ENCODE measurements around the gene MEMO1.
"Not testable (repeated sequence)": the region's sequence is repeated elsewhere in the genome, so short reads cannot be mapped to it uniquely, and the experiment has no call there.

MEMO1 gene

DNA sequence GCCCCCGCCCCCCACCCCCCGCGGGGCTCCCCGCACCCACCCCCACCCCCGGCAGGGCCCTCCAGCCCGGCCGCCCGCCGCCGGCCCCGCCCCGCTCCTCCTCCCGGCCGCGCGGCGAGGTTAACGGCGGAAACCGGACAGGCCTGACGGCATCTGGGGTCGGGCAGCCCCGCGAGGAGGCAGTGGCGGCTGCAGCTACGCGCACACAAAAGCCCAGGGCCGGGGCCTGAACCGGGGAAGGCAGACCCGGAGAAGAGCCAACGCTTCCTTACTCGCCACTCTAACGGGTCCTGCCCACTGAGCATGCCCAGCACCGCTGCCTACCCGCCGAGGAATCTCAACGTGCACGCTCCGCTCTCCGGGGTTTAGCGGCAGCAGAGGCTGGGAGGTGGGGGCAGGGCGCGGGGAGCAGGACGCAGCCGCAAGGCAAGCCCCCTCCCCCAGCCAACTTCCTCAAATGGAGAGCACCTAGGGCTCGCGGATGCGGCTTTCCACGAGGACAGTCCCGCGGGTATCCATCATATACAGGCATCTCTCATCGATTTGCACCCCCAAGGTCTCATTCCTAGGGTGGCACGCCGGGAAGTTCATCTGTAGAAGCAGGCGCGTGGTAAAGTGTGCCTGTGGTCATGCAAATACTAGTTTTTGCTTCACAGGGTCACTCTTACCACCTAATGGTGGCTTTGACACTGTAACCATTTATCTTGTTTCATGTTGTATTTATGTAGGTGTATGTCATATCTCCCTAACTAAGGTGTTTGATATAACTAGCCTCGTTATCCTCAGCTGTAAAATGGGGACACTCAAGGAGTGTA, at the start of gene MEMO1:
TSS of gene MEMO1 (minus strand) at position 339 of the 815 bp plus-strand sequence. CDS start 761 bp downstream, outside the sequence.
- peak within 1 kb of the TSS; percentile 85 for H3K4me3 ChIP-seq (replicated peaks; ENCODE audit: low read depth, low read length)
- TF ChIP-seq CTCF (IDR thresholded peaks at IDR 0.05; ENCODE audit: low read length, missing control alignments) = no peak
- DNase-seq (ENCODE audit: low read depth) = peak; percentile 94

- no peak for TF ChIP-seq CTCF (IDR thresholded peaks at IDR 0.05; ENCODE audit: low read length, missing control alignments)
- H3K4me3 ChIP-seq (replicated peaks; ENCODE audit: low read depth, low read length) = no peak overlapping the region
- no peak for DNase-seq (ENCODE audit: low read depth)
Observed at GRCh38 chr2:32060266-32060665, 49.5 kb upstream of the MEMO1 start.

GRCh38 chr2:32058130-32058529, 47.3 kb upstream of the MEMO1 start:
- TF ChIP-seq CTCF (IDR thresholded peaks at IDR 0.05; ENCODE audit: low read length, missing control alignments) = no peak
- no peak overlapping the region for H3K4me3 ChIP-seq (replicated peaks; ENCODE audit: low read depth, low read length)
- peak; percentile 22 for DNase-seq (ENCODE audit: low read depth)

DNA sequence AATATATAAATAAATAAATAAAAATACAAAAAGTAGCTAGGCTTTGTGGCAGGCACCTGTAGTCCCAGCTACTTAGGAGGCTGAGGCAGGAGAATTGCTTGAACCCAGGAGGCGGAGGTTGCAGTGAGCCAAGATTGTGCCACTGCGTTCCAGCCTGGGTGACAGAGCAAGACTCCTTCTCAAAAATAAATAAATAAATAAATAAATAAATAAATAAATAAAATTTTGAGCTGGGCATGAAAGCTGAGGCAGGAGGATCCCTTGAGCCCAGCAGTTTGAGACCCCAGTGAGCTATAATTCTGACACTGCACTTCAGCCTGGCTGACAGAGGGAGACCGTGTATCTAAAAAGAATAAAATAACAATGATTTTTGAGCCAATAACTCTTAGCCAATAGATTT, 43.8 kb upstream of the MEMO1 start:
- H3K4me3 ChIP-seq (replicated peaks; ENCODE audit: low read depth, low read length); DNase-seq (ENCODE audit: low read depth): not testable (repeated sequence)

DNA sequence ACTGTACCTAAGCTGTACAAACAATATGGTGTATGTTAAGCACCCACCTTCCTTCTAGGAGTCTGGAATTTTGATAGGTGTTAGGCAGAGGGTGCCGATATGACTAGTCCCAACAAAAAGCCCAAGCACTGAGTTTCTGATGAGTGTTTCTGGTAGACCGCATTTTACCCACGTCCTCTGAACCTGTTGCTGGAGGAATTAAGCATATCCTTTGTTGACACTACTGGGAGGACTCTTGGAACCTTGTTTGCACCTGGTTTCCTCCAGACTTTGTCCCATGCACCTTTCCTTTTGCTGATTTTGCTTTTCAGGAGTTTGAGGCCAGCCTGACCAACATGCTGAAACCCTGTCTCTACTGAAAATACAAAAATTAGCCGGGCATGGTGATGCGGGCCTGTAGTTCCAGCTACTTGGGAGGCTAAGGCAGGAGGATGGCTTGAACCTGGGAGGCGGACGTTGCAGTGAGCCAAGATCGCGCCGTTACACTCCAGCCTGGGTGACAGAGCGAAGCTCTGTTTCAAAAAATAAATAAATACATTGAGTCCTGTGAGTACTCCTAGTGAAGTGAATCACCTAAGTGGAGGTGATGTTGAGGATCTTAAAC, 41.1 kb upstream of the MEMO1 start:
- H3K4me3 ChIP-seq (replicated peaks; ENCODE audit: low read depth, low read length) = no peak overlapping the region
- no peak for TF ChIP-seq CTCF (IDR thresholded peaks at IDR 0.05; ENCODE audit: low read length, missing control alignments)
- DNase-seq (ENCODE audit: low read depth) = no peak

GRCh38 chr2:32043561-32043960, 32.8 kb upstream of the MEMO1 start:
- H3K4me3 ChIP-seq (replicated peaks; ENCODE audit: low read depth, low read length) = no peak overlapping the region
- no peak for TF ChIP-seq CTCF (IDR thresholded peaks at IDR 0.05; ENCODE audit: low read length, missing control alignments)
- DNase-seq (ENCODE audit: low read depth) = no peak

DNA sequence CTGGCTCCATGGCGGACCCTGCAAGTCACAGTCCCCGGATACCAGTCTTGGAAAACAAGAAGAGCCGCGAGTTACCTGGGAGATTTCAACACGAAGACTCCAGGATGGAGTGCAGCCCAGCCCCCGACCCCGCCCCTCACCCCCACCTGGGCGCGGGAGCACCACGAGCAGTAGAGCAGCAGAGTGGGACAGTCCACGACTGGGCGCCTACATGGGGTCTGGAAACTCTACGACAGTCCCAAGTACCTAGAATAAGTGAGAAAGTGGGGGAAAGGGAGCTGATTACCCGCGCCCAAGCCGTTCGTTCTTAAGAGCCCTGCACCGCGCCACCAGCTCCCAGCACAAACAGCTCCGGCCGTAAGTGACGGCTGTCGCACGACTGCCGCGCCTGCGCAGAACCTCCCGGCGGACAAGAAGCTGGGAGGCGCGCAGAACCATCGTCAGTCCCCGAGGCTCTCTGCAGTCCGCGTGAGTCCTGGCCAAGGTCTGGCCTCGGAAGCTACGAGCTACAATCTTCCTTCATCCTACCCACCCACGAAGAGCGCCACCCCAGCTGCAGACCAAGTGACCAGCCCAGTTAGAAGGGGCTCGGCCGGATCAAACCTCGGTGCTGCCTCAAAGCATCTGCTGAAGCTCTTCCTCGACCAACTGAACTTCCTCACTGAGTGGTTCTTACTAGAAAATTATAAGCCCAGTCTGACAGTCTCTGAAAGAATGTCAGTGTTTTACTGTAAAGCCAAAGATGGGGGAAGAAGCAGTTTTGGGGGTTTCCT, 28.8 kb upstream of the MEMO1 start, which contains the start of gene DPY30:
TSS of gene DPY30 (minus strand) at position 359 of the 773 bp plus-strand sequence. CDS start at position 10, 349 bp downstream.
- peak; percentile 95 for DNase-seq (ENCODE audit: low read depth)
- no peak for TF ChIP-seq CTCF (IDR thresholded peaks at IDR 0.05; ENCODE audit: low read length, missing control alignments)
- peak within 1 kb of the TSS; percentile 95 for H3K4me3 ChIP-seq (replicated peaks; ENCODE audit: low read depth, low read length)

DNA sequence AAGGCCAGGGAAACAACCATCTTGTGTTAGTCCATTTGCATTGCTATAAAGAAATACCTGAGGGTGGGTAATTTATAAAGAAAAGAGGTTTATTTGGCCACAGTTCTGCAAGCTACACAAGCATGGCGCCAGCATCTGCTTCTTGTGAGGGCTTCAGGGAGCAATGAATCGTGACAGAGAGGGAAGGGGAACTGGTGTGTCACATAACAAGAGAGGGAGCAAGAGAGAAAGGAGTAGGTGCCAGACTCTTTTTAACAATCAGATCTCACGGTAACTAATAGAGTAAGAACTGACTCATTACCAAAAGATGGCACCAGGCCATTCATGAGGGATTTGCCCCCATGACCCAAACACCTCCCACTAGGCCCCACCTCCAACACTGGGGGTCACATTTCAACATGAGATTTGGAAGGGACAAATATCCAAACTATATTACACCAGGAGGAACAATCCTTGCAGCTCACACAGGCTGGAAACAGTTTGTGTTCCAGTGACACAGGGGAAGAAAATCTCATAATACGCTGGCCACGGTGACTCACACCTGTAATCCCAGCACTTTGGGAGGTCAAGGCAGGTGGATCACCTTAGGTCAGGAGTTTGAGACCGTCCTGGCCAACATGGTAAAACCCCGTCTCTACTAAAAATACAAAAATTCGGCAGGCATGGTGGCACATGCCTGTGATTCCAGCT, 23.5 kb upstream of the MEMO1 start:
- peak; percentile 4 for DNase-seq (ENCODE audit: low read depth)

DNA sequence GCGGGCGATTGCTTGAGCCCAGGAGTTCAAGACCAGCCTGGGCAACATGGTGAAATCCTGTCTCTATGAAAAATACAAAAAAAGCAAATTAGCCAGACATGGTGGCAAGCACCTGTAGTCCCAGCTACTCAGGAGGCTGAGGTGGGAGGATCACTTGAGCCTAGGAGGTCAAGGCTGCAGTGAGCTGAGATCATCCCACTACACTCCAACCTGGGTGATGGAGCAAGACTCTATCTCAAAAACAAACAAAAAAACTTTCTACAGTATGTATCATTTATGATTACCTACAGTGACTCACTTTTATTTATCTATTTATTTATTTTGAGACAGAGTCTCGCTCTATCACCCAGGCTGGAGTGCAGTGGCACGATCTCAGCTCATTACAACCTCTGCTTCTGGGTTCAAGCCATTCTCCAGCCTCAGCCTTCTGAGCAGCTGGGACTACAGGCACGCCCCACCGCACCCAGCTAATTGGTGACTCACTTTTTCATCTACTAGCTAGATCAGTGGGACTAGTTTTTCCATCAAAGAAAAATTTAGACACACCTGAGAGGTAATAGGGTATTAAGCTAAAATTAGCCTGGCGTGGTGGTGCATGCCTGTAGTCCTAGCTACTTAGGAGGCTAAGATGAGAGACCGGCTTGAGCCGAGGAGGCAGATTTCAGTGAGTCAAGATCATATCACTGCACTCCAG, 8.1 kb upstream of the MEMO1 start:
- H3K4me3 ChIP-seq (replicated peaks; ENCODE audit: low read depth, low read length); DNase-seq (ENCODE audit: low read depth): not testable (repeated sequence)

More for the DNA sequence above, 23.5 kb upstream of the MEMO1 start:
- H3K4me3 ChIP-seq (replicated peaks; ENCODE audit: low read depth, low read length) = not testable (repeated sequence)
